HG02938 (cell line): Measurements from ENCODE around the gene CBFA2T3.

Source experiments
- ATAC-seq: cut with Tn5 transposase; IDR thresholded peaks from one replicate; pipeline ENCODE4 v1.9.1; 2021; ENCODE audit warnings: mild to moderate bottlenecking, moderate library complexity; ENCODE audit not compliant: unreplicated experiment

Gene CBFA2T3

DNA sequence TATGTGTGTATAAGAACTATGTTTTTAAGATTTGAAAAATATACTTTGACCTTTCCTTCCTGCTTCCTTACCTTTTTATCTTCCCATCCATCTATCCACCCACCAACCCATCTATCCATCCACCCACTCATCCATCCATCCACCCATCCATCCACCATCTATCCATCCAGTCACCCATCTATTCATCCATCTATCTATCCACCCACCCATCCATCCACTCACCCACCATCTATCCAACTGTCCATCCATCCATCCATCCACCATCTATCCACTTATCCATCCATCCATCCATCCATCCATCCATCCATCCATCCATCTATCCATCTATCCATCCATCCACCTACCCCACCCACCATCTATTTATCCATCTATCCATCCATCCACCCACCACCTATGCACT lies 12.4 kb downstream of the CBFA2T3 start:
- ATAC-seq: no peak

DNA sequence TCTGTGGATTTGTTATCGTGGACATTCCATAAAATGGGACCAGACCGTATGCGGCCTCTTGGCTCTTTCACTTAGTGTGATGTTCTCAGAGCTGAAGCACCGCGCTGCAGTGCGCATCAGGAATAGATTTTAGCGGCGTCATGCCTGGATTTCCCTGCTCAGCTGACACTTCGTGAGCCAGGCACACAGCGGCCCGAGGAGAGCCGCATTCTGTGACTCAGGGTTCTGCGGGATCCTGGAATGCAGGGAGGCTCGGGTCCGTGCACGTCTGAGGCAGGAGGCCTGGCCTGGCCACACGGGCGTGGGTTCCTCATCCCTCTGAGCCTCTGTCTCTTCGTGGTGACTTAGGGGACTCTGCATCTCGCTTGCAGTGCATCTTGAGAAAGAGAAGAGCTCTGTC lies 13.4 kb downstream of the CBFA2T3 start:
- ATAC-seq: no peak

DNA sequence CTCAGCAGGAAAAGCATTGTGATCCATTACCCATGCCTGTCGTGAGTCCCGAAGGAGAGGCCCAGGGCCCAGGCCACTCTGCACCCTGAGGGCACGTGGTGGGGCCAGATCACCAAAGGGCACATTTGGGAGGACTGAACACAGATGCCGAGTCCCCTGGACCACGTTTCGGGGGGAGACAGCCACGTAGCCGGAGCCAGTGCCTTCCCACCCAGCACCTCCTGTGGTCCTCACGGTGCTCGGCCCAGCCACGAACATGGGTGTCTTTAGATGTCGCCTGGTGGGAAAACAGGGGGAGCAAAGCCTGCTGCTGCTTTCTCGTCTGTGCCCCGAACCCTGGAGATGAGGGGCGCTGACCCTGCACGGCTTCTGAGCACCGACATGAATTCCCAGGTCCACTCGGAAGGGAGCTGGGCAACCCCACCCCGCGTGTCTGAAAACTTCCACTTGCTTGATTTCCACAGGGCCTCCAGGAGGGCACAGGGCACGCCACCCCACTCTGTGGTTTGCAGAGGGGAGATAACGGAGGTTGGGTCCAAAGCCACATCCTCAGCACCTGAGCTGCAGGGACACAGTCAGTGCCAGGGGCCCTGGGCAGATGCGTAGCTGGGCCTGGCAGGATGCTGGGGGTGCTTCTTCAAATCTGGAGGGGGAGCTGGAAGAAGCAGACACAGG lies 14.4 kb downstream of the CBFA2T3 start:
- ATAC-seq: no peak

DNA sequence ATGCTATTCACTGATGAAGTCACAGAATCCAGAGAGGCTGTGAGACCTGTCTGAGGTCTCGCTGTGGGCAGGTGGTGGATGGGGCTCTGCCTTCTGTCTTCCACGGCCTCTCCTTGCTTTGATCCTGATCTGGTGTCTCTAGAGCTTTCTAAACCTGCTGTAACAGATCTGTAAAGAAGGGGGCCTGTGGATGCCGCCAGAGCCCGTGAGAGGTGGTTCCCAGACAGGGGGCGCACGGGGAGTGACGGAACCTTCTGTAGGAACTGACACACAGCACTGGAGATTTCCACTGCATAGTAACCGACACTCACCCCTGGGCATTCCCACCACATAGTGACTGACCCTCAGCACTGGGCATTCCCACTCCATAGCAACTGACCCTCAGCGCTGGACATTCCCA lies 16.0 kb downstream of the CBFA2T3 start:
- ATAC-seq: no peak

DNA sequence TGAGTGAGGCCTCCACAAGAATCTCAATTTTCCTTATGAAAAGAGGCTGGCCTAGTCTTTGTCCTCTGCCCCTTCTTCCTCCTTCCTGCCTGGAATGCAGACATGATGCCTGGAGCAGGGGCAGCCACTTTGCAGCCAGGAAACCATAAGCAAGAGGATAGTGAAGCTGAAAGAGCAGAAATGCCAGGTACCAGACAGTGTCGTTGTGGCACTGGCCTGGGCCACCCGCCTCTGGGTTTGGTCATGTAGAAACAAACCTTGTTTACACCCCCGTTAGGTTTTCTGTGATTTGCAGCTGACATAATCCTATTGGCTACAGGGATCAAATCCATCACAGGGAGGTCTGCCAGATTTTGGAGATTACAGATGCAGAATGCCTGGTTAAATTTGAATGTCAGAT lies 16.5 kb downstream of the CBFA2T3 start:
- no peak for ATAC-seq

DNA sequence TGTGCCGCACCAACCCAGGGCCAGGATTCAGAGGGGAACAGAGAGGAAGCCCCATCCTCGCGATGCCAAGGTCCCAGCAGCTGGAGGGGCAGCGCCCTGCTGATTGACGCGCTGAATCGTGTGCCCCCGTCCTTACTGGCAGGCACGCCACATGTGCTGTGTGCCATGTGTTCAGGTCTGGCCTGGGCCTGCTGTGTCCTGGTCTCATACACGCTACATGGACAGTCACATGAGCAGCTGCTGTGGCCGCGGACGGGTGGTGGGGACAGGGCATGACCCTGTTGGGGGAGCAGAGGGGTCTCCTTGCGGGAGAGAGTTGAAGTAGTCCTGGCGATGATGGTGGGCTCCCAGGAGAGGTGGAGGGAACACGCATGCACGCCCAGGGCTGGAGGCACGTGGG lies 18.0 kb downstream of the CBFA2T3 start:
- no peak for ATAC-seq

DNA sequence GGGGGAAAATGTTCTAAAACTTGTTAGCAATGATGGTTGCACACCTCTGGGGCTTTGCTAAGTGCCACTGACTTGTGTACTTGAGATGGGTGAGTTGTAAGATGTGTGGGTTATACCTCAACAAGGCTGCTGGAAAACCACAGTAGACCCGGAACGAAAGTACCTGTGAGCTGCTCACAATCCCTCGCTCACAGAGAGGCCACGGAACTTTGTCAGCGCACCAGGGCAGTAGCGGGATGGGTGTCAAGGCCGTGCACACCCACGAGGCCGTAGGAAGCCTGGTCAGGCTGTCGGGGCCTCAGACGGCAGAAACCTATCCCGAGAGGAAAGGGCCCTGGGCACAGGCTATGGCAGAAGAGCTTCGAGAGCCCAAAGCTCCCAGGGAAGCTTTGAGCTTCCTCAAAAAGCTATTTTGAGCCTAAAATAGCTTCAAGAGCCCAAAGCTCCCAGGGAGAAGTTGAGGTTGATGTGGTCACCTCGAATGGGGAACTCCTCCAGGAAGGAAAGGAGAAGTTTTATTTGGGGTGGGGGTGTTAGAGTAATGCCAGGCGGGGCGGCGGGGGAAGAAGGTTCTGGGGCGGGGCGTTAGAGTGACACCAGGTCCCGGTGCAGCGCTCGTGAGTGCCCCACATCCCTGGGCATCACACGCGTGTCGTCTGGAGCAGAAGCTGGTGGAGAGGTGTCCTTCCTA lies 19.0 kb downstream of the CBFA2T3 start:
- ATAC-seq: no peak

DNA sequence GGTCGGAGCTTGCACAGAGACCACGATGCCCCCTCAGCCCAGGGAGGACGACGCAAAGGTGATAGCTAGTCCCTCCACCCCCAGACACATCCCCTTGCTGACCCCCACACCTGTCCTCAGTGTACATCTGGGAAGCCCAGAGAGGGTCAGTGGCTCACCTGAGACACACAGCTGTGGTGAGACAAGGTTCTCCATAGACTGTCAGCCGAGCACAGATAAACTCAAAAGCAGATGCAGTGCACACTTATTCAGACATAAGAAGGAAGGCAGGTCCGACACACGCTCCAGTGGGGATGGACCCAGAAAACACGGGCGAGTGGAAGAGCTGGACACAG lies 19.6 kb downstream of the CBFA2T3 start:
- ATAC-seq: no peak

DNA sequence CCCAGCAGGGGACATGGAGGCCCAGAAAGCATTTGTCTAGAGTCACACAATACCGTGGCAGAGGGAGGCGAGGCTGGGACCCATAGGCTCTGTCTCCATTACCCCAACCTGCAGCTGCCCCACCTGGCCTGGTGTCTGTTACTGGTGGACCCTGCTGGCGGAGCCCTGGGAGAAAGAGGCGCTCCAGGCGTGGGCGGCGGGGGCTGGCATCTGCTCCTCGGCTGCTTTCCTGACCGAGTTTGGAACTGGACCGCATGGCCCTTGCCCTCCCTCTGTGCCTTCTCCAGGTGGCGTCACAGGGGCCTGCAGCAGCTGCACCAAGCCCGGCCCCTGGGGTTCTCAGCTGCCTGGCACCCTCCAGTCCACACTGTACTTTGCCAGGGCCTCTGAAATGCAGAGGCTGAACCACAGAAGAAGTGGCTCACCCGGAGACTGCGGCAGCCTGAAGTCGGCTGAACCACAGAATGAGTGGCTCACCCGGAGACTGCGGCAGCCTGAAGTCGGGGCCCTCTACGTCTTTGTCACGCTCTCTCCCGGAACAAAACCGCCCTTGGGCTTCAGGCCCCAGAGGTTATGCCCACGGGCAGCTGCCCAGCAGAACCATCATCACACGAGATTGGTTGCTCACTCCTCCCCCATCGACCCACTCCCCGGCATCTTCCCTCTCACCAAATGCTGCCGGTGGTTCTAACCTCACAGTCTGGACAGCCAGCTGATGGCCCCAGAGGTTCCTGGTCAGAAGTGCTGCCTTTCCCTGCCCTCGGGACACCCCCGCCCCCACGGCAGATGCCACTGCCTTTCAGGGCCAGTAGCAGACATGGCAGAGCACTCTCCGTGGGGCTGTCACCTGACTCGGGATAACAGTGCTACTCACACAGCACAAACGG lies 20.2 kb downstream of the CBFA2T3 start:
- no peak for ATAC-seq

DNA sequence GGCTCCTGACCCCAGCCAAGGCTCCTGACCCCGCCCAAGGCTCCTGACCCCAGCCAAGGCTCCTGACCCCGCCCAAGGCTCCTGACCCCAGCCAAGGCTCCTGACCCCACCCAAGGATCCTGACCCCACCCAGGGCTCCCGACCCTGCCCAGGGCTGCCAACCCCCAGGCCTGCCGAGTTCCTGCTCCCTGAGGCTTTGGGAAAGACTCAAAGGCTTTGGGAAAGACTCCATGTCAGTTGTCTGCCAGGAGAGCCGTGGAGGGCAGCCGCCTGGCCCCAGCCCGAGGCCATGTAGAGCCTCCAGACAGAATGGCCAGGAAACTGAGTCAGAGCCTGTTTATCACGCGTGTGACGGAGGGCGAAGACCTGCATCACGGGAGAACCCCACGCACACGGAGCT lies 21.1 kb downstream of the CBFA2T3 start:
- ATAC-seq: no peak

DNA sequence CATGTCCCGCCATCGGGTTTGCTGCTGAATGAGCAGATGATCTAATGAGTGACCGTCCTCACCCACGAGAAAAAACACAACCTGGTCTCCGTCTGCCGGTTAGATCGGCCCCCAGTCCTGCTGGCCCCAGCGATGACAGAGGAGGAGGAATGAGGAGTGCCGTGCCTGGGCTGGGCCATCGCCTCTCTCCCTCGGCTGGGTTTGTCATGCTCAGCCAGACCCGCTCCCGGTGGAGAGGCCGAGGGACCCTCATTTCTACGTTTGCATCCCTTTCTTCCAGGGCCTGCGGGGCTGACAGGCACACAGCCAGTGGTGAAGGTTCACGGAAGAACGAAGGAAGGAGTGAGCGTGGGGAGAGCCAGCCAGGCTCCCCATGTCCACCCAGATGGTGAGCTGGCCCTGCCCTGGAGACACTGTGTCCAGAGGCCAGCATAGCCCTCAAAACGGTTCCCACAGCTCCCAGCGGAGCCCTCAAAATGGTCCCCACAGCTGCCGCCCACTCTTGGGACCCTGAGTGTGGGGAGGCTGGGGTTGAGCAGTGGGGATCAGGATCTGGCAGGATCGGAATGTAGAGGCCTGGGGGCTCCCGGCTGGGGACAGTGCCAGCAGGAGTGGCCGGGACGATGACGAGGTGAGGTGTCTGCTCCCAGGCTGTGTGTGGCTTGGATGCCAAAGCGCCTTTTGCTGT lies 23.9 kb downstream of the CBFA2T3 start:
- no peak for ATAC-seq

DNA sequence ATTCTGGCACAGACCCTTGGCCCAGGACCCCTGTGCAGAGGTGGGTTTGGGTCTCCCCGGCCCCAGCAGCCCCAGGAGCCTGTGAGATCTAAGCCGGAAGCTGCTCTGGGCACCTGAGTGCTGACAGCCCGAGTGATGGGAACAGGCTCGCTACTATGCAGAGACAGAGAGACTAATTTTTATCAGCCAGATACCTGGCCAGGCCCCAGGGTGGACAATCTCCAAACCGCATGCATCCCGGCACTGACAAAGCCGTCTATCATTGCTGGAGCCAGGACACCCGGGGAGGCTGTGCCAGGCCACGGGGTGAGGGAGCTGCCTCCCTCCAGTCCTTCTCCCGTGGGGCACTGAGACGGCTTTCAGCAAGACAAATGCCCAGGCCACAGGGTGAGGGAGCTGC lies 25.0 kb downstream of the CBFA2T3 start:
- ATAC-seq: no peak

DNA sequence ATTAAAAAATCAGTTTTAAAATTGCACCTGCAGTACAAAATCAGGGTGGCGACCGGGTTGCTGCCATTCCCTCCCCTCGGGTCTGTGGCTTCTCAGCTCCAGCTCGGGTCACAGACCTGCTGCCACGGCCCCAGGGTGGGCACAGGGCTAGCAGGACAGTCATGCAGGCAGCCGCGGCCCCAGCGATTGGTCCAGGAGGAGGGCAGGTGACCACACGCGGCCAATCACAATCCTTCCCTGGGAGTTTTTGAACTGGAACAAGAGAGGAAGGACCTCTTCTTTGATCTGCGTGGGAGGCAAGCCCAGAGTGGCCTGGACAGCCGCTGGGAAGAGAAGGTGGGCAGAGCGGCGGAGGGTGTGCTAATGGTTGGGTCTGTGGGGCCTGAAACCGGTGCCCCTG lies 25.5 kb downstream of the CBFA2T3 start:
- no peak for ATAC-seq

DNA sequence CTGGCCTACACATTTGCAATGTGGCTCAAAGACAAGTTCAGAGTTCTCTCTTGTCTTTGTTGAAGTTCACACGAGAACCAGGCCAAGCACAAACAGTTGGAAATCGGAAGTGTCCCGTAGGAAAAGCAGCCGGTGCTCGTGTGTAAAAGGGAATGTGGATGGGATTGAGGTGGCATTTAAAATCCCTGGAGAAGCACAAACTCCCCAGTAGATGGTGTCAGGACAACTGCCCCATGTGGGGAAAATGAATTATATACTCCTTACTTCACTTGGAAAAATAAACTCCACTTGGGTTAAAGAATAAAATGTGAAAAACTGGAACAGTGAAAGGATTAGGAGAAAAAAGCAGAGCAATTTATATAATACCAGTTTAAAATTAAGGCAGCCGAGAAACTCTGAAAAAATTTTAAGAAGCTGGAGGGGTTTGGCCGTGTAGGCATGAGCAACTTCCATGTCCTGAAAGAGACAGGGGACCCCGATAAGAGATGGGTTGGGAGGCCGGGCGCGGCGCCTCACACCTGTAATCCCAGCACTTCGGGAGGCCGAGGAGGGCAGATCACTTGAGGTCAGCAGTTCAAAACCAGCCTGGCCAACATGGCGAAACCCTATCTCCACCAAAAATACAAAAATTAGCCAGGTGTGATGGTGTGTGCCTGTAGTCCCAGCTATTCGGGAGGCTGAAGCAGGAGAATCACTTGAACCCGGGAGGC lies 28.1 kb downstream of the CBFA2T3 start:
- ATAC-seq: no peak

DNA sequence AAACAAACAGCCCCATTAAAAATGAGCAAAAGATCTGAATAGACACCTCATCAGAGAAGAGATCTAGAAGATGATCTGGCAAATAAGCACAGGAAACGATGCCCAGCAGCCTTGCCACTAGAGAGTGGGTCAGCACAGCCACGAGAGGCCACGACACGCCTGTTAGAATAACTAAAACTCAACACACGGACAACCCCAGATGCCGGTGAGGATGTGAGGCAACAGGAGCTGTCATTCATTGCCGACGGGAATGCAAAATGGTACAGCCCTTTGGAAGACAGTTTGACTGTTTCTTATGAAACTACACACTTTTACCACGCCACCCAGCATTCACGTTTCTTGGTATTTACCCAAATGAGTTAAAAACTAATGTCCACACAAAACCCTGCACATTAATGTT lies 31.5 kb downstream of the CBFA2T3 start:
- ATAC-seq: no peak

DNA sequence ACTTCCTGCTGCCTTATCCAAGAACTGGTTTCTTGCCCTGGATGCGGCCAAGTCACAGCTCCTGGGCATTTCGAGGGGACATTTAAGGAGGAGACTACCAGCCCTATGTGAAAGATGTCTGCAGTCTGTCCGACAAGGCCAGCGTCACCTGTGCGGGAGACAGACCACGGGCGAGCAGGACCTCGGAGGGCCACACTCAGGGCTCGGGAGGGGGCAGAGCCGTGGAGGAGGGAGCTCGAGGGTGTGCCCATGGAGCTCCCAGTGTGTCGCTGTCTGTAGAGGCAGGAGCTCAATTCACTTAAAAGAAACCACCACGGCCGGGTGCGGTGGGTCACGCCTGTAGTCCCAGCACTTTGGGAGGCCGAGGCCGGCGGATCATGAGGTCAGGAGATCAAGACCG lies 33.3 kb downstream of the CBFA2T3 start:
- no peak for ATAC-seq

DNA sequence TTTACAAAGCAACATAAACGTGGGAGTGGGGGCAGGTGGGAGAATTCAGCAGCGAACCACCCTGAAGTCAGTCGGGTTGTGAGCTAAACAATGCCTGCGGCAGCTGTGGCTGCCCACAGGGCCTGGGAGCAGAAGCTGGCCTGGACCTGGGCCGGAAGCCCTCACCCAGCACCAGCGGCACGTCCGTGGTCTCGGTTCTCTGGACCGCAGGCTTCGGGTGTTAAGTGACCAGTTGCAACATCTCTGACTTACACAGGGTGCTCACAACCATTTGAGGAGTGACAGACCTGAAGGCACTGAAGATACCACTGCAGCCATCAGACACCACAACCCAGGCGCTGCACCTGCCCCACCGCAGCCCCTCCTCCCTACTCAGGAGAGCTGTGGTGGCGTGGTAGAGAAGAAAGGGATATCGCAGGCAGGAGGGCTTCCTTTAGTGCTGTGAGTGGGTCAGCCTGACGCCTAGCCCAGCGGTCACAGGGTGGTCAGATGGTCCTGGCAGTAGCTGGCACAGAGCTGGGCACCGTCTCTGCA lies 33.8 kb downstream of the CBFA2T3 start:
- ATAC-seq: no peak

DNA sequence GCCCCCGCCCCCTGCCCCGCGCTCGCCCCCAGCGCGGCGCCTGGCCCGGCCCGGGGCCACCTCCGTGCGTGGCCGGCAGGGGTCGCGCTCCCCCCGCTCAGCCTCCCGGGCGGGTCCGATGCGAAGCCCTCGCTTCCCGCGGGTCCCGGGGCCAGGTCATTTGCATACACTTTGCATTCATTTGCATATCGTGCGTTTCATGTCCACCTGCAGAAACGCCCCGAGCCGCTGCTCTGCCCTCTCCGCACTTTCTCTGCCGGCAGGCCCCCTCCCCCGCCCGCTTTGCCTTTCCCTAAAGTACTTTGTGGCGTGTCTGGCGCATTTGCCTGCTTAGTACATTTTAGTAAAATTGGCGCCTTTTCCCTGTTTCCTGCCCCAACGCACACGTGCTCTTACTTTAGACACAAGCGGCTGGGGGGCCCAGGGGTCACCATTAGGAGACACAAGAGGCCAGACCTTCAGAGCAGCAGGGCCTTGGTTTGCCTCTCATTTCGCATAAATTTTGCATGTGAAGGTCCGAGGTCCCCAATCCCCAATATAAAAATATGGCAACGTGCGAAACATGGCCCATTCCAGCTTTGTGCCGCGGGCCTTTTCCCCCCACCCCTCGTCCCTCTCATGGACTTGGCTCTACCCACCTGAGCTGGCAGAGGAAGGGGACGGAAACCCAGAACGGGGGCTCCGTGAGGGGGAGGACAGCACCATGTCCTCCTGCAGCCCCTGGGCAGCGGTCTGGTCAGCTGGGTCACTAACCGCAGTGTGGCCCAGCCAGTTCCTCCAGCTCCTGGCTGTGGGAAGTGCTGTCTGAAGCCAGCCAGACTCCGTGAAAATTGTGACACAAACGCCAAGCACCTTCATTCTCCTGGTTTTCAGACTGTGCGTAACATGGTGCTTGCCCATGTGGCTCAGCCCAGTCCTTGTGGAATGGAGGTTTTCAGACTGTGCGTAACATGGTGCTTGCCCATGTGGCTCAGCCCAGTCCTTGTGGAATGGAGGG lies 34.8 kb downstream of the CBFA2T3 start:
- peak; percentile 28 for ATAC-seq
